Measurements from ENCODE around the gene SLC6A5. TPM values are rescaled to one million over a fixed set of nuclear protein-coding genes. Genes with fewer than 3 reads are reported as not detected.
A peak's percentile ranks its signal among the peaks of the same experiment; 100 is the strongest.

Gene SLC6A5
- total and polyA plus RNA-seq, 2 experiments from 2014 or later, result 0.03 TPM; not detected in 1

GRCh38 chr11:20617346-20618005 is 18.1 kb downstream of the SLC6A5 start:
- H3K4me1 ChIP-seq (ENCODE audit: insufficient read depth), result peaks cover 9% of the 10 kb centered on the region
- TF ChIP-seq EZH2 (IDR thresholded peaks at IDR 0.05; ENCODE audit: borderline replicate concordance) (no peak), EZH2phosphoT487 (IDR thresholded peaks at IDR 0.05; ENCODE audit: low read depth, severe bottlenecking, unreplicated experiment) (no peak), CTCF (IDR thresholded peaks at IDR 0.05; ENCODE audit: poor library complexity) (no peak)
- H3K4me3 ChIP-seq, result no peak overlapping the region
- no peaks in the 10 kb centered on the region for H3K9me3 ChIP-seq (ENCODE audit: low read depth)
- no peaks in the 10 kb centered on the region for H3K9me2 ChIP-seq (replicated peaks; ENCODE audit: insufficient read depth)
- no peaks in the 10 kb centered on the region for H3K79me2 ChIP-seq
- WGBS (ENCODE audit: low lambda C conversion rate, missing lambda C conversion rate), result 35% methylated on average over 4 of the region's 4 CpGs
- no peaks in the 10 kb centered on the region for H3K36me3 ChIP-seq (replicated peaks; ENCODE audit: insufficient read depth, low read depth)
- no peak overlapping the region for H3K27ac ChIP-seq
- peak; percentile 34 for DNase-seq (ENCODE audit: low spot score)
- no peak overlapping the region for H3K4me2 ChIP-seq
- H2AFZ ChIP-seq, result no peak overlapping the region
- H3K27me3 ChIP-seq, result peaks cover 9% of the 10 kb centered on the region
- H4K20me1 ChIP-seq (ENCODE audit: insufficient read depth, poor library complexity, severe bottlenecking), result no peaks in the 10 kb centered on the region

- Histone ChIP-seq H3K27ac (no peak overlapping the region), H3K36me3 (replicated peaks; ENCODE audit: insufficient read depth, low read depth) (no peaks in the 10 kb centered on the region), H3K4me1 (ENCODE audit: insufficient read depth) (peaks cover 9% of the 10 kb centered on the region), H3K4me3 (no peak overlapping the region), H3K9me2 (replicated peaks; ENCODE audit: insufficient read depth) (no peaks in the 10 kb centered on the region), H3K9me3 (ENCODE audit: low read depth) (no peaks in the 10 kb centered on the region), H4K20me1 (ENCODE audit: insufficient read depth, poor library complexity, severe bottlenecking) (no peaks in the 10 kb centered on the region), H3K27me3 (peaks cover 7% of the 10 kb centered on the region), H2AFZ (no peak overlapping the region), H3K79me2 (no peaks in the 10 kb centered on the region), H3K4me2 (no peak overlapping the region)
- TF ChIP-seq EZH2 (IDR thresholded peaks at IDR 0.05; ENCODE audit: borderline replicate concordance) (no peak), CTCF (IDR thresholded peaks at IDR 0.05; ENCODE audit: poor library complexity) (no peak), EZH2phosphoT487 (IDR thresholded peaks at IDR 0.05; ENCODE audit: low read depth, severe bottlenecking, unreplicated experiment) (no peak)
- WGBS (ENCODE audit: low lambda C conversion rate, missing lambda C conversion rate), result 71% methylated on average over 1 of the region's 1 CpG
- no peak for DNase-seq (ENCODE audit: low spot score)
Measured at GRCh38 chr11:20618083-20618482, 18.7 kb downstream of the SLC6A5 start.

- Histone ChIP-seq H3K4me1 (ENCODE audit: insufficient read depth) (peaks cover 9% of the 10 kb centered on the region), H3K27me3 (no peaks in the 10 kb centered on the region), H4K20me1 (ENCODE audit: insufficient read depth, poor library complexity, severe bottlenecking) (no peaks in the 10 kb centered on the region), H3K9me3 (ENCODE audit: low read depth) (no peaks in the 10 kb centered on the region), H2AFZ (no peak overlapping the region), H3K4me2 (no peak overlapping the region), H3K9me2 (replicated peaks; ENCODE audit: insufficient read depth) (no peaks in the 10 kb centered on the region), H3K79me2 (no peaks in the 10 kb centered on the region), H3K36me3 (replicated peaks; ENCODE audit: insufficient read depth, low read depth) (no peaks in the 10 kb centered on the region), H3K4me3 (no peak overlapping the region), H3K27ac (no peak overlapping the region)
- DNase-seq (ENCODE audit: low spot score), result no peak
- 80% methylated on average over 2 of the region's 2 CpGs for WGBS (ENCODE audit: low lambda C conversion rate, missing lambda C conversion rate)
- no peak for TF ChIP-seq EZH2 (IDR thresholded peaks at IDR 0.05; ENCODE audit: borderline replicate concordance)
- no peak for TF ChIP-seq EZH2phosphoT487 (IDR thresholded peaks at IDR 0.05; ENCODE audit: low read depth, severe bottlenecking, unreplicated experiment)
- TF ChIP-seq CTCF (IDR thresholded peaks at IDR 0.05; ENCODE audit: poor library complexity), result no peak
Measured at GRCh38 chr11:20620988-20621387, 21.6 kb downstream of the SLC6A5 start.

Measured in hepatocyte (in vitro differentiated cells).